Keratinocyte (primary cell): ENCODE measurements around the gene ANAPC2. TPM values are rescaled to one million over a fixed set of nuclear protein-coding genes. Genes with fewer than 3 reads are reported as not detected.

Experiments
- DNase-seq: peaks from one replicate; pipeline ENCODE4 v3.0.0-alpha.2; 2011; ENCODE audit warnings: low read depth, missing footprints, low spot score
- FAIRE-seq: peaks from 2 replicates; lab custom pipeline; 2011; peaks lifted over from hg19 to GRCh38; lab: Jason Lieb, UNC
- H2AFZ ChIP-seq: 2 replicates; pipeline ENCODE4 v1.6.0; 2012; ENCODE audit warnings: low read length, control low read depth, inconsistent platforms; ENCODE audit not compliant: control insufficient read depth
- H3K27ac ChIP-seq: 2 replicates; pipeline ENCODE4 v1.5.1; 2011; ENCODE audit warnings: low read length; ENCODE audit not compliant: control insufficient read depth, insufficient read depth
- H3K27me3 ChIP-seq: 3 replicates; pipeline ENCODE4 v1.6.0; 2011; ENCODE audit warnings: low read length; ENCODE audit not compliant: control insufficient read depth, insufficient read depth; ENCODE audit errors: extremely low read depth
- H3K36me3 ChIP-seq, 2 experiments: 2 replicates in 1 of 2; 3 replicates in 1 of 2; pipeline ENCODE4 v1.5.1; 2011; ENCODE audit warnings: low read length in 2 of 2, mild to moderate bottlenecking in 1 of 2; ENCODE audit not compliant: control insufficient read depth in 2 of 2, insufficient read depth in 2 of 2; ENCODE audit errors: extremely low read depth in 1 of 2
- H3K4me1 ChIP-seq: 3 replicates; pipeline ENCODE4 v1.5.1; 2011; ENCODE audit warnings: low read length; ENCODE audit not compliant: control insufficient read depth, insufficient read depth; ENCODE audit errors: extremely low read depth
- H3K4me2 ChIP-seq: 3 replicates; pipeline ENCODE4 v1.6.0; 2011; ENCODE audit warnings: low read depth, low read length; ENCODE audit not compliant: control insufficient read depth, insufficient read depth; ENCODE audit errors: extremely low read depth
- H3K4me3 ChIP-seq, 3 experiments: fragments of 200-600 bp in 1 of 3; sonication (generic) in 1 of 3; 2 replicates in 2 of 3; 3 replicates in 1 of 3; pipeline ENCODE4 v1.5.1; 2011 to 2016; ENCODE audit warnings: low read length in 3 of 3, mild to moderate bottlenecking in 3 of 3, control low read depth in 2 of 3, inconsistent platforms in 1 of 3, low read depth in 1 of 3, mixed read lengths in 1 of 3, mixed run types in 1 of 3, moderate library complexity in 1 of 3; ENCODE audit not compliant: control insufficient read depth in 2 of 3, insufficient read depth in 2 of 3; ENCODE audit errors: extremely low read depth in 1 of 3
- H3K79me2 ChIP-seq: 2 replicates; pipeline ENCODE4 v1.6.0; 2012; ENCODE audit warnings: low read length; ENCODE audit not compliant: control insufficient read depth, insufficient read depth
- H3K9ac ChIP-seq: 3 replicates; pipeline ENCODE4 v1.6.0; 2011; ENCODE audit warnings: low read length; ENCODE audit not compliant: control insufficient read depth, insufficient read depth; ENCODE audit errors: extremely low read depth
- H3K9me1 ChIP-seq: 3 replicates; pipeline ENCODE4 v1.6.0; 2011; ENCODE audit warnings: low read length; ENCODE audit not compliant: control insufficient read depth, insufficient read depth; ENCODE audit errors: extremely low read depth
- H3K9me3 ChIP-seq: 2 replicates; pipeline ENCODE4 v1.5.1; 2012; ENCODE audit warnings: low read depth, low read length; ENCODE audit not compliant: control insufficient read depth
- H4K20me1 ChIP-seq: 3 replicates; pipeline ENCODE4 v1.6.0; 2011; ENCODE audit warnings: low read length; ENCODE audit not compliant: control insufficient read depth, insufficient read depth; ENCODE audit errors: extremely low read depth
- EZH2 ChIP-seq: IDR thresholded peaks from one replicate; pipeline ENCODE4 v1.6.1; 2012; ENCODE audit warnings: inconsistent platforms, mild to moderate bottlenecking, low read length, moderate library complexity
- dilution Hi-C: fragments of 300-500 bp; cut with MboI; formaldehyde crosslinking; loops from one replicate; pipeline ENCODE4 v1.7.0; 2020; ENCODE audit warnings: low sequenced_read_pairs; ENCODE audit not compliant: extremely low pct_ligation_motif_present
- polyA plus RNA-seq, 5 experiments: library from polyadenylated mRNA; depleted of rRNA in 3 of 5; stranded (reverse) in 3 of 5; stranded (forward) in 1 of 5; unstranded in 1 of 5; fragments of >200 nt; gene quantifications; 1 replicate in 1 of 5; 2 replicates in 3 of 5; 3 replicates in 1 of 5; pipeline versions ENCODE4 v1.2.1 to v1.2.3, GENCODE V29; 2011 to 2012; ENCODE audit warnings: missing spikeins in 2 of 5, low read depth in 1 of 5, low replicate concordance in 1 of 5
- TF ChIP-seq, protein P1 (sequence below), 3 experiments: IDR thresholded peaks in 1 of 3; conservative IDR thresholded peaks in 1 of 3; optimal IDR thresholded peaks in 1 of 3; 2 replicates in 2 of 3; 3 replicates in 1 of 3; pipeline versions ENCODE3 to v1.5.1; 2011; ENCODE audit warnings: low read length in 3 of 3, mild to moderate bottlenecking in 3 of 3, moderate library complexity in 2 of 3, control low read depth in 1 of 3, inconsistent platforms in 1 of 3; ENCODE audit not compliant: insufficient read depth in 2 of 3; ENCODE audit errors: extremely low read depth in 1 of 3

The ANAPC2 gene
- polyA plus RNA-seq, 1 donor (not counting 4 experiments of a cell fraction or from before 2014, with no cell fraction given), result 11.9 TPM

GRCh38 chr9:137236238-137236935 lies 48.0 kb upstream of the ANAPC2 start:
- TF ChIP-seq, protein P1, sequence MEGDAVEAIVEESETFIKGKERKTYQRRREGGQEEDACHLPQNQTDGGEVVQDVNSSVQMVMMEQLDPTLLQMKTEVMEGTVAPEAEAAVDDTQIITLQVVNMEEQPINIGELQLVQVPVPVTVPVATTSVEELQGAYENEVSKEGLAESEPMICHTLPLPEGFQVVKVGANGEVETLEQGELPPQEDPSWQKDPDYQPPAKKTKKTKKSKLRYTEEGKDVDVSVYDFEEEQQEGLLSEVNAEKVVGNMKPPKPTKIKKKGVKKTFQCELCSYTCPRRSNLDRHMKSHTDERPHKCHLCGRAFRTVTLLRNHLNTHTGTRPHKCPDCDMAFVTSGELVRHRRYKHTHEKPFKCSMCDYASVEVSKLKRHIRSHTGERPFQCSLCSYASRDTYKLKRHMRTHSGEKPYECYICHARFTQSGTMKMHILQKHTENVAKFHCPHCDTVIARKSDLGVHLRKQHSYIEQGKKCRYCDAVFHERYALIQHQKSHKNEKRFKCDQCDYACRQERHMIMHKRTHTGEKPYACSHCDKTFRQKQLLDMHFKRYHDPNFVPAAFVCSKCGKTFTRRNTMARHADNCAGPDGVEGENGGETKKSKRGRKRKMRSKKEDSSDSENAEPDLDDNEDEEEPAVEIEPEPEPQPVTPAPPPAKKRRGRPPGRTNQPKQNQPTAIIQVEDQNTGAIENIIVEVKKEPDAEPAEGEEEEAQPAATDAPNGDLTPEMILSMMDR (optimal IDR thresholded peaks at IDR 0.05 in 1 of 3, IDR thresholded peaks at IDR 0.05 in 1 of 3, conservative IDR thresholded peaks at IDR 0.05 in 1 of 3; ENCODE audit: extremely low read depth in 1 of 3, insufficient read depth in 2 of 3, low read length in 3 of 3), result peak in 2 of 3 experiments; percentile 83 to 99
- TF ChIP-seq EZH2, result no peak
- H3K4me2 ChIP-seq, result no peak overlapping the region
- peaks cover 12% of the 10 kb centered on the region for H3K27me3 ChIP-seq
- peaks cover 0 to 6% of the 10 kb centered on the region in 2 experiments for H3K36me3 ChIP-seq
- H3K4me1 ChIP-seq, result no peaks in the 10 kb centered on the region
- H3K27ac ChIP-seq, result no peak overlapping the region
- DNase-seq, result no peak
- H3K79me2 ChIP-seq, result peaks cover 9% of the 10 kb centered on the region
- no peaks in the 10 kb centered on the region for H3K9me3 ChIP-seq
- H3K9me1 ChIP-seq, result no peaks in the 10 kb centered on the region
- no peak overlapping the region for H3K9ac ChIP-seq
- no peak overlapping the region for H2AFZ ChIP-seq
- no peak overlapping the region for H3K4me3 ChIP-seq
- dilution Hi-C loops, result no loop called here
- H4K20me1 ChIP-seq, result no peaks in the 10 kb centered on the region
- FAIRE-seq, result no peak

DNA sequence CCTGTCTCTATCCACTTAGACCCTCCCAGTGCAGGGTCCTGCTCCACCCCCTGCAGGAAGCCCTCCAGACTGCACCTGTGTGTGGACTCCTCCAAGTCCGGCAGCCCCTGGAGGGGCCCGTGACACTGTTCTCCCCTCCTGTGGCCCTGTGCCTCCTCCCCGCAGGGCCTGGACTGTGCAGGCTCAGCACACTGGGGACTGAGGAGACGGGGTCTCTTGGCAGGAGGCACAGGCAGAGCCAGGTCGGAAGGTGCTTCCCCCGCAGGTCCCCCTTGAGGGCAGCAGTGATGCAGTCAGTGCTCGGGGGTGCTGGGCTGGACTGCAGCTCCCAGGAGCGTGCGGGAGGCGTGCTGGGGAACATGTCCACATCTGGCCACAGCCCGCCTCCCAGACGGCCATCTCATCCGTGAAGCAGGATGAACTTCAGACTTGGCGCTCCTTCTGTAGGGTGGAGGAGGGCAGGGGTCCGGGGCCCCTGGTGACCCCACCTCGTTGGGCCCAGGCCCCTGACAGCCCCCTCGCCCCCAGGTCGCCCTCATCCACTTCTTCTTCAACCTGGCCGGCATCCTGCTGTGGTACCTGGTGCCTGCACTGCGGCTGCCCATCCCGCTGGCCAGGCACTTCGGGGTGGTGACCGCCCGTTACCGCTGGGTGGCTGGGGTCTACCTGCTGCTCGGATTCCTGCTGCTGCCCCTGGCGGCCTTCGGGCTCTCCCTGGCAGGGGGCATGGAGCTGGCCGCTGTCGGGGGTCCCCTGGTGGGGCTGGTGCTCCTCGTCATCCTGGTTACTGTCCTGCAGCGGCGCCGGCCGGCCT lies 47.3 kb upstream of the ANAPC2 start:
- H3K27me3 ChIP-seq, result peaks cover 12% of the 10 kb centered on the region
- H4K20me1 ChIP-seq, result no peaks in the 10 kb centered on the region
- DNase-seq, result no peak
- H2AFZ ChIP-seq, result no peak overlapping the region
- H3K36me3 ChIP-seq, result peaks cover 0 to 6% of the 10 kb centered on the region in 2 experiments
- FAIRE-seq, result no peak
- H3K4me1 ChIP-seq, result no peaks in the 10 kb centered on the region
- H3K27ac ChIP-seq, result no peak overlapping the region
- H3K9me3 ChIP-seq, result no peaks in the 10 kb centered on the region
- dilution Hi-C loops, result no loop called here
- H3K4me3 ChIP-seq, result no peak overlapping the region
- H3K9ac ChIP-seq, result no peak overlapping the region
- TF ChIP-seq EZH2, result no peak
- TF ChIP-seq, protein P1 (optimal IDR thresholded peaks at IDR 0.05 in 1 of 3, IDR thresholded peaks at IDR 0.05 in 1 of 3, conservative IDR thresholded peaks at IDR 0.05 in 1 of 3; ENCODE audit: extremely low read depth in 1 of 3, insufficient read depth in 2 of 3, low read length in 3 of 3), result no peak
- H3K79me2 ChIP-seq, result peaks cover 9% of the 10 kb centered on the region
- no peaks in the 10 kb centered on the region for H3K9me1 ChIP-seq
- H3K4me2 ChIP-seq, result no peak overlapping the region
